Body of pancreas (tissue), 4 donors: ENCODE results near the gene COL28A1.

Experiments
- CTCF ChIP-seq, 7 experiments: fragments of 450-650 bp in 4 of 7; fragments of 200-600 bp in 3 of 7; sonication (generic) in 3 of 7; IDR thresholded peaks; one replicate each; pipeline ENCODE4 v1.5.1; 2016 to 2019; ENCODE audit warnings: antibody characterized with exemption in 7 of 7
- POLR2A ChIP-seq, 3 donors: fragments of 450-650 bp; IDR thresholded peaks; one replicate each; pipeline ENCODE4 v1.6.1; 2016; ENCODE audit warnings: antibody characterized with exemption in 3 of 3, mild to moderate bottlenecking in 2 of 3

GRCh38 chr7:7321681-7322080, 214.0 kb downstream of the COL28A1 start:
- no peak for TF ChIP-seq POLR2A (IDR thresholded peaks at IDR 0.05)
- no peak for TF ChIP-seq CTCF (IDR thresholded peaks at IDR 0.05)
